DOHH2 (cell line): ENCODE measurements around the gene DPCD.

Experiments
- H3F3A ChIP-seq: fragments of 200-600 bp; sonication (generic), shearing (Covaris generic); 2 replicates; pipeline ENCODE4 v1.6.0; 2016; ENCODE audit warnings: antibody characterized with exemption, mild to moderate bottlenecking; ENCODE audit not compliant: control insufficient read depth, insufficient read depth
- H3K27ac ChIP-seq: fragments of 200-600 bp; sonication (generic); 2 replicates; pipeline ENCODE4 v1.5.1; 2014; ENCODE audit warnings: low read depth, mild to moderate bottlenecking, low read length, moderate library complexity
- H3K27me3 ChIP-seq: fragments of 200-600 bp; sonication (generic); 2 replicates; pipeline ENCODE4 v1.6.1; 2014; ENCODE audit warnings: mild to moderate bottlenecking, low read length, mixed read lengths; ENCODE audit not compliant: control insufficient read depth
- H3K36me3 ChIP-seq: fragments of 200-600 bp; sonication (generic); 2 replicates; pipeline ENCODE4 v1.6.1; 2014; ENCODE audit warnings: mild to moderate bottlenecking, low read length, moderate library complexity, mixed read lengths; ENCODE audit not compliant: control insufficient read depth
- H3K4me1 ChIP-seq: fragments of 200-600 bp; sonication (generic); 2 replicates; pipeline ENCODE4 v1.6.1; 2014; ENCODE audit warnings: mild to moderate bottlenecking, low read length, mixed read lengths; ENCODE audit not compliant: control insufficient read depth
- H3K4me2 ChIP-seq: fragments of 200-600 bp; sonication (generic); 2 replicates; pipeline ENCODE4 v1.6.0; 2014; ENCODE audit warnings: mild to moderate bottlenecking, low read length, moderate library complexity
- H3K4me3 ChIP-seq: fragments of 200-600 bp; sonication (generic); 2 replicates; pipeline ENCODE4 v1.5.1; 2014; ENCODE audit warnings: mild to moderate bottlenecking, low read length, mixed read lengths
- H3K79me2 ChIP-seq: fragments of 200-600 bp; sonication (generic); 2 replicates; pipeline ENCODE4 v1.6.1; 2014; ENCODE audit warnings: mild to moderate bottlenecking, low read length, mixed read lengths; ENCODE audit not compliant: control insufficient read depth
- H3K9me2 ChIP-seq: fragments of 200-600 bp; sonication (generic); replicated peaks from 2 replicates; pipeline ENCODE4 v1.6.1; 2014; ENCODE audit warnings: mild to moderate bottlenecking, low read length, mixed read lengths; ENCODE audit not compliant: control insufficient read depth
- H3K9me3 ChIP-seq: fragments of 200-600 bp; sonication (generic); 2 replicates; pipeline ENCODE4 v1.6.1; 2014; ENCODE audit warnings: antibody characterized with exemption, low read length, mixed read lengths; ENCODE audit not compliant: control insufficient read depth, insufficient read depth
- H4K20me1 ChIP-seq: fragments of 200-600 bp; sonication (generic); 2 replicates; pipeline ENCODE4 v1.6.0; 2014; ENCODE audit warnings: low read depth, mild to moderate bottlenecking, antibody characterized with exemption, low read length, moderate library complexity; ENCODE audit not compliant: control insufficient read depth, insufficient read depth
- CTCF ChIP-seq: fragments of 200-600 bp; sonication (generic); IDR thresholded peaks from one replicate; pipeline ENCODE4 v1.5.1; 2014; ENCODE audit warnings: antibody characterized with exemption, mild to moderate bottlenecking, low read depth, low read length; ENCODE audit not compliant: poor library complexity, severe bottlenecking
- EZH2phosphoT487 ChIP-seq: fragments of 200-600 bp; sonication (generic); IDR thresholded peaks from 2 replicates; pipeline ENCODE4 v1.6.1; 2017; ENCODE audit warnings: borderline replicate concordance, mild to moderate bottlenecking, antibody characterized with exemption, low read length, moderate library complexity, mixed read lengths

Gene DPCD

GRCh38 chr10:101564490-101564991 lies 23.6 kb upstream of the DPCD start:
- H3K27ac ChIP-seq, result no peak overlapping the region
- H3F3A ChIP-seq, result no peaks in the 10 kb centered on the region
- no peaks in the 10 kb centered on the region for H3K9me3 ChIP-seq
- peaks cover 43% of the 10 kb centered on the region for H3K27me3 ChIP-seq
- no peak overlapping the region for H3K4me3 ChIP-seq
- H4K20me1 ChIP-seq, result no peaks in the 10 kb centered on the region; the same call in 1 of the 2 replicates
- H3K36me3 ChIP-seq, result no peaks in the 10 kb centered on the region
- H3K79me2 ChIP-seq, result no peaks in the 10 kb centered on the region
- H3K9me2 ChIP-seq, result no peaks in the 10 kb centered on the region
- TF ChIP-seq CTCF (no peak), EZH2phosphoT487 (no peak)
- no peak overlapping the region for H3K4me2 ChIP-seq
- H3K4me1 ChIP-seq, result peaks cover 13% of the 10 kb centered on the region

GRCh38 chr10:101565370-101565900 lies 22.7 kb upstream of the DPCD start:
- Histone ChIP-seq H3K4me2 (no peak overlapping the region), H3K4me3 (no peak overlapping the region), H3K36me3 (no peaks in the 10 kb centered on the region), H3K27me3 (peaks cover 47% of the 10 kb centered on the region), H3K4me1 (peaks cover 20% of the 10 kb centered on the region), H3F3A (no peaks in the 10 kb centered on the region), H3K79me2 (no peaks in the 10 kb centered on the region), H4K20me1 (no peaks in the 10 kb centered on the region; the same call in 1 of the 2 replicates), H3K9me2 (no peaks in the 10 kb centered on the region), H3K9me3 (no peaks in the 10 kb centered on the region), H3K27ac (no peak overlapping the region)
- TF ChIP-seq CTCF (no peak), EZH2phosphoT487 (no peak)

- peaks cover 47% of the 10 kb centered on the region for H3K27me3 ChIP-seq
These were observed 22.2 kb upstream of the DPCD start for GRCh38 chr10:101565936-101566332.

More at GRCh38 chr10:101565936-101566332, 22.2 kb upstream of the DPCD start:
- Histone ChIP-seq H3K9me3 (no peaks in the 10 kb centered on the region), H3K4me3 (peak overlapping the region; percentile 27), H3K79me2 (no peaks in the 10 kb centered on the region), H3K4me2 (peak overlapping the region; percentile 68), H3K4me1 (peaks cover 25% of the 10 kb centered on the region), H4K20me1 (no peaks in the 10 kb centered on the region; the same call in 1 of the 2 replicates), H3K27ac (no peak overlapping the region), H3K36me3 (no peaks in the 10 kb centered on the region), H3K9me2 (no peaks in the 10 kb centered on the region), H3F3A (no peaks in the 10 kb centered on the region)
- no peak for TF ChIP-seq CTCF
- TF ChIP-seq EZH2phosphoT487, result no peak
